ENCODE measurements around the gene ACTR2.
"Not testable (repeated sequence)": the region's sequence is repeated elsewhere in the genome, so short reads cannot be mapped to it uniquely, and the experiment has no call there.

The ACTR2 gene

GRCh38 chr2:65228263-65228750 lies 676 bp downstream of the ACTR2 start:
- no peak for DNase-seq (ENCODE audit: low read depth, low spot score)

DNA sequence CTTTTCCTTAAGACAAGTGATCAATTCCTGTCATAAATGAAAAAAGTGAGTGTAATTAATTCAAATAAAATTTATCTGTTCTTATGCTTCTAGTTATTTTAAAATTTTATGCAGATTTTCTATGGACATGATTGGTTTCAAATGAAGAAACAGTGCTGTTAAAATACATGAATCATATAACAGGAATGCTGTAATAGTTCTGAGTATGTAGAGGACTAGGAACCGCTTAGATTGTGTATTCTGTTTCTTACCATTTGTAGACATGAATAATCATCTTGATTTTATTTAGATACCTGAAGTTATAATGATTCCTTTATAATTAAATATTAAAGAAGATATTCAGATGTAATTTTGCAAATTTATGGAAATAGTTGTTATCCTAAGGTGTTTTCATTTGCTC lies 3.5 kb downstream of the ACTR2 start:
- no peak for DNase-seq (ENCODE audit: low read depth, low spot score)

GRCh38 chr2:65231892-65232477 lies 4.4 kb downstream of the ACTR2 start:
- DNase-seq (ENCODE audit: low read depth, low spot score), result no peak

DNA sequence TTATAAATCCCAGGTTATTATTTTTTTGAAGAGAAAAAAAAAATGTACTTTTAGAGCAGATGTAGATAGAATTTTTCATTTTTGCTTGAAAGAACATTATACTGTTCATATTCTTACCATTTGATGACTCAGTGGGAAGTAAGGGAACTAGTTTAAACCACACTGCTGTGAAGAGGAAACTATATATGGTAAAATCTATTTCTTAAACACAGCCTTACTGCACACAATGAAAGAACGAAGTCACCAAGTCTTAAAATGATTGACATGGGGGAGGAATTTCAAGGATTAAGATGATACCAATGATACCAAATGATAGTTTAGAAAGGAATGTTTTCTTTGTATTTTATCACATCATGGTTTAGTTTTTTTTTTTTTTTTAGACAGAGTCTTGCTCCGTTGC lies 5.0 kb downstream of the ACTR2 start:
- DNase-seq (ENCODE audit: low read depth, low spot score), result no peak

- DNase-seq (ENCODE audit: low read depth, low spot score), result no peak
Measured at GRCh38 chr2:65240657-65241056, 13.0 kb downstream of the ACTR2 start.

- DNase-seq (ENCODE audit: low read depth, low spot score), result not testable (repeated sequence)
Measured at GRCh38 chr2:65244452-65244851, 16.8 kb downstream of the ACTR2 start.

- no peak for DNase-seq (ENCODE audit: low read depth, low spot score)
Measured at GRCh38 chr2:65252640-65253039, 25.0 kb downstream of the ACTR2 start.

DNA sequence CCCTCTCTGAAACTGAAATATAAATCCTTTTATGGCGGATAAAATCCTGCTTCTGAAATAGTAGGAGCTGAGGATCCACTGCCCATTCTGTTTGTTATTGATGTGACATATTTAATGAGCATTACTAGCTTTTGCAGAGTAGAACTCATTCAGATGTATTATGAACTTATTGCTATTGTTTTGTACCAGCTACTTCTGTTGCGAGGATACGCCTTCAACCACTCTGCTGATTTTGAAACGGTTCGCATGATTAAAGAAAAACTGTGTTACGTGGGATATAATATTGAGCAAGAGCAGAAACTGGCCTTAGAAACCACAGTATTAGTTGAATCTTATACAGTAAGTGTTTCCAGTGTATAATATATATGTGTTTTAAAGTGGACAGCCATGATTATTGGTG lies 27.7 kb downstream of the ACTR2 start:
- DNase-seq (ENCODE audit: low read depth, low spot score), result no peak

DNA sequence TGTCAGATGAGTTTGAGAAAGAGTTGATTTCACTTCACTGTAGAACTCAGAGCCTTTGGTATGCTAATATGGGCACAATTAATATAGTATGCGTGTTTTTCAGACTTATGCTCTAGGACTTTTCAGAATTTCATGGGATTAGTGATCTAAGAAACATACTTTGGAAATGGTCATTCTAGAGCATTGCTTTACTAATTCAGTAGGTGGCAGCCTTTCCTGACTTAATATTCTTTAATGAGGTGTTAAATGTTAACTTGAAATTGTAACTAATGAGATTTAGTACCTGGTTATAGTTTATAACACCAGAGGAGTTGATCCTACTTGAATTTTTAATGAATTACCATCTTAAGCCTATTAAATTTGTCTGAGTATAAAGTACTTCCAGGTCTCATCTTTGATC lies 28.4 kb downstream of the ACTR2 start:
- no peak for DNase-seq (ENCODE audit: low read depth, low spot score)

- DNase-seq (ENCODE audit: low read depth, low spot score), result not testable (repeated sequence)
Measured at GRCh38 chr2:65257866-65258265, 30.2 kb downstream of the ACTR2 start.

- no peak for DNase-seq (ENCODE audit: low read depth, low spot score)
Measured at GRCh38 chr2:65261676-65262075, 34.0 kb downstream of the ACTR2 start.

DNA sequence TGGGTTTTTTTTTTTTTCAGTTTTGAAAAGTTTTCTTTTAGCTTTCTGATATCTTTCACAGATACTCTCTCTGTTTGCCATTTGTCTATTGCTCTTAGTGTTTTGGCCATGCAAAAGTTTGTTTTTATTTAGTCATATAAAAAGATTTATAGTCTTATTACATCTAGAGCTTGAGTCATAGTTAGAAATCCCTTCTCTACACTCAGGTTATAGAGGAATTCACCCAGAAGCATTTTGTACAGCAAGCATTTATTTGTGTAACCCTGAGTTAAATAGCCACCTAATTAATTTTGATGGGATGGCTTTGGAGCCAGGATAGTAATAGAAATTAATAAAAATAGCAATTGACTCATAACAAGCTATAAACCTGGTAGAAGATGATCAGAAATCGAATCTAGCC lies 35.6 kb downstream of the ACTR2 start:
- no peak for DNase-seq (ENCODE audit: low read depth, low spot score)

DNA sequence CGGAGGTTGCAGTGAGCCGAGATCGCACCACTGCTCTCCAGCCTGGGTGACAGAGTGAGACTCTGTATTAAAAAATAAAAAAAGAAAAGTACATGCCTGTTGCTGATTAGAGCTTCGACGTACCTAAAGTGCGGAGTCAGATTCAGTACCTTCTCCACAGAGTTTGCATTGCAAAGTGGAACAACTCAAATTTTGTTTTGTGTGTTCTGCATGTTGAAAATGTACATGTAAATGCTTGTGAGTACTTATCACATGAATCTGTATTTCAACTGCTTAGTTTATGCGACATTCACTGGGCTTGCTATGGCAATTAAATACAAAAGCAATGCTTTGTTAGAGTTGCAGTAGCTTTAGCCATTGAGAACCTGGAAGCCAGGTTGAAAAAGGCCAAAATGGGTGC lies 36.4 kb downstream of the ACTR2 start:
- no peak for DNase-seq (ENCODE audit: low read depth, low spot score)

DNA sequence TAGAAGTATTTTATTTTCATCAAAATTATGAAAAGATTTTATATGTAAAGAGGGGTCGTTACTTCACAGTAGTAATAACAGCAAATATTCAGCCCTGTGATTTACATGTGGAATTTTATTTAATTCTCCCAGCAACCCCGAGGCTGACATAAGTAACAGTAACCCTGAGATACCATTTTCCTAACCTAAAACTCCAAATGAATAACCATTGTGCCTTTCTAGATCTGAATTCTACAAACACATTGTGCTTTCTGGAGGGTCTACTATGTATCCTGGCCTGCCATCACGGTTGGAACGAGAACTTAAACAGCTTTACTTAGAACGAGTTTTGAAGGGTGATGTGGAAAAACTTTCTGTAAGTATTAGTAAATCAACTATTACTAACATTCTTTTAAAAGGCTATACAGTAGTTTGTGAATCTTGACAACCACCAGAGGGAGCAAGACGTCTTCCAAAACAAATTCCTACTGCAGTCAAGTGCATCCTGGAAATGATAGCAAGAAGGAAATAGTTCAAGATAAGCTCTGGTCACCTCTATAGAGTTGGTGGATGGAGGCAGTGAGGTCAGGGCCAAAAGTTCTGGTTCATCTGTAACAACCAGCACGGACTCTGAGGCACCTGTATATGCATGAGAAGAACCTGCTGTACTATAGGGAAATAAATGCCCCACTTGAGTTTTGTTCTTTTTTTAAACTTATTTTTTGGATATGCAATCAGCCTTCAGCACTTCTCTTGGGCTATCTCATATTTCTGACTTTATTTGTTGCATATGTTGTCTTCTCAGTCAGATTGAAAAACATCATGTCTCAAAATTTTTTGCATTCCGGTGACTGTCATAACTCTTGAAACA lies 37.4 kb downstream of the ACTR2 start:
- no peak for DNase-seq (ENCODE audit: low read depth, low spot score)

- DNase-seq (ENCODE audit: low read depth, low spot score), result no peak
Measured at GRCh38 chr2:65265671-65266045, 38.0 kb downstream of the ACTR2 start.

GRCh38 chr2:65267008-65267407 lies 39.4 kb downstream of the ACTR2 start:
- no peak for DNase-seq (ENCODE audit: low read depth, low spot score)

GRCh38 chr2:65268957-65269356 lies 41.3 kb downstream of the ACTR2 start:
- no peak for DNase-seq (ENCODE audit: low read depth, low spot score)

- DNase-seq (ENCODE audit: low read depth, low spot score), result no peak
Measured at GRCh38 chr2:65273344-65273743, 45.7 kb downstream of the ACTR2 start.

DNA sequence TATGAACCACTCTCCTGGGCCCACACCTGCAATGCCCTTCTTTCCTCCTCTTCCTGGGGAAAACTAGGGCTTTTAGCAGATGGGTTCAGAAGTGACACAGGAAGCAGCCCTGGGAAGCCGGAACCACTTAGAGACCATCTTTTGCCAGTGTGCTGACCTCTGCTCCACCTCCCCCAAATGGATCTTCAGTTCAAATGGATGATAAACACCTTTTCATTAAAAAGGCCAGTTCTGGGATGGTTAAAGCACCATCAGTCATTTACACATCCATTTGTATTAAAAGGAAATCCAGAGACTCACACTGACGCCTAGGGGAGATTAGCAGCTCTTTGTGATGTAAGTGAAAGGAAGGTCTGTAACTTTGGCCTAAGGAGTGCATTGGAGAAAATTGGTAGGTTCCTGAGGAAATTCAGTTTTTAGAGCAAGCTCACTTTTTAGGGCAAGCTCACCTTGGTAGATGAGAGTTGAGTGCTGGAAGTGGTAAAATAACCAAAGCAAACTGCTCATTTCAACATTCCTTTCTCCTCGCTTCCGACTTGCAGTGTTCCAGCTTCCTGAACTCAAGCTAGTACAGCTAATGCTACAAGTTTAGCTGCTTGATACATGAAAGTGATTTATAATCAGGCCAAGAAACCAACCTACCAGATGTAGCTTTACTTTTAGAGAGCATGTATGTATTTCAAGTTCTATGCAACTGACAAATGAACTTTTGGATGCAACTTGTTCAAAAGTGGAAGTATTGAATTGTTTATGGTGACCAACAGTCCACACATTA lies 47.7 kb downstream of the ACTR2 start:
- DNase-seq (ENCODE audit: low read depth, low spot score), result no peak

DNA sequence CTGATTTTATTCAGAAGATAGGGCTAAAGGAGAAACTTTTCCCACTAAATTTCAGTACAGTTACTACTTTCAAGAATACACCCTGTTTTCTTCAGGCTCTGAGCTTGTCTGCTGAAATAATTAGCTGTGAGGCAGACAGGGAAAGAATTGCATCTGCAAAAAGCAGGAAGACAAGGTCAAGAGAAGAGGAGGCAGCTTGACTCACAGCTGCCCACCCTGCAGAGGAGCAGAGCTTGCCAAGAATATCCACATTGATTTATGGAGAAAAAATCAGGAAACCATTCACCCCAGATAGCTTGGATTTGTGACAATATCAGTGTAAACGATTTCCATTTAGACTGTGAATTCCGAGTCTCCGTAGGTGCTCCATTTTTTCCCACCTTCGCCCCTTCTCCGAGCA lies 49.0 kb downstream of the ACTR2 start:
- DNase-seq (ENCODE audit: low read depth, low spot score), result no peak

GRCh38 chr2:65277118-65277517 lies 49.5 kb downstream of the ACTR2 start:
- DNase-seq (ENCODE audit: low read depth, low spot score), result no peak

- no peak for DNase-seq (ENCODE audit: low read depth, low spot score)
Measured at GRCh38 chr2:65277791-65278483, 50.3 kb downstream of the ACTR2 start.

Measured in brain pericyte (primary cell).